ENCODE data around the gene TLK1. TPM values are rescaled to one million over a fixed set of nuclear protein-coding genes. Genes with fewer than 3 reads are reported as not detected.
A peak's percentile ranks its signal among the peaks of the same experiment; 100 is the strongest.

TLK1 gene
- total and polyA plus RNA-seq, 9 of the 15 experiments (the other 6 are each of a cell fraction or from before 2014, with no cell fraction given) = 20.2 to 101 (median 40.5) TPM

GRCh38 chr2:171160956-171161740 lies 455 bp upstream of the TLK1 start (continued):
- TF ChIP-seq CCNT2 (IDR thresholded peaks at IDR 0.05; ENCODE audit: borderline replicate concordance, extremely low read depth, insufficient read length, low read depth, low read length) = peak; percentile 90
- 0 out of 2 replicates have a peak, but pooled peaks have one; percentile 26 for TF ChIP-seq BRD4 (IDR thresholded peaks at IDR 0.05)
- TF ChIP-seq MXI1 (IDR thresholded peaks at IDR 0.05; ENCODE audit: low read depth, low read length) = no peak; the same call in 1 of the 2 replicates
- TF ChIP-seq TOE1 (IDR thresholded peaks at IDR 0.05; ENCODE audit: borderline replicate concordance) = 0 out of 2 replicates have a peak, but pooled peaks have one; percentile 23
- TF ChIP-seq TOE1 (CRISPR knock-in tag; IDR thresholded peaks at IDR 0.05; ENCODE audit: borderline replicate concordance, low read depth) = no peak
- TF ChIP-seq, protein P1, sequence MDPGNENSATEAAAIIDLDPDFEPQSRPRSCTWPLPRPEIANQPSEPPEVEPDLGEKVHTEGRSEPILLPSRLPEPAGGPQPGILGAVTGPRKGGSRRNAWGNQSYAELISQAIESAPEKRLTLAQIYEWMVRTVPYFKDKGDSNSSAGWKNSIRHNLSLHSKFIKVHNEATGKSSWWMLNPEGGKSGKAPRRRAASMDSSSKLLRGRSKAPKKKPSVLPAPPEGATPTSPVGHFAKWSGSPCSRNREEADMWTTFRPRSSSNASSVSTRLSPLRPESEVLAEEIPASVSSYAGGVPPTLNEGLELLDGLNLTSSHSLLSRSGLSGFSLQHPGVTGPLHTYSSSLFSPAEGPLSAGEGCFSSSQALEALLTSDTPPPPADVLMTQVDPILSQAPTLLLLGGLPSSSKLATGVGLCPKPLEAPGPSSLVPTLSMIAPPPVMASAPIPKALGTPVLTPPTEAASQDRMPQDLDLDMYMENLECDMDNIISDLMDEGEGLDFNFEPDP (CRISPR knock-in tag; IDR thresholded peaks at IDR 0.05) = 0 out of 2 replicates have a peak, but pooled peaks have one; percentile 48
- no peak for TF ChIP-seq E2F5 (CRISPR knock-in tag; IDR thresholded peaks at IDR 0.05)
- TF ChIP-seq RBFOX2 (IDR thresholded peaks at IDR 0.05; ENCODE audit: low read depth, low read length) = peak; percentile 7; the same call in 1 of the 2 replicates
- TF ChIP-seq ESRRA (IDR thresholded peaks at IDR 0.05; ENCODE audit: borderline replicate concordance, low read depth) = 0 out of 2 replicates have a peak, but pooled peaks have one; percentile 2
- no peak for TF ChIP-seq RFX7 (CRISPR knock-in tag; IDR thresholded peaks at IDR 0.05)
- TF ChIP-seq HDAC1 (IDR thresholded peaks at IDR 0.05) = peak in 1 of 2 experiments; percentile 63; a peak in 2 of 4 replicates
- TF ChIP-seq POLR3A (IDR thresholded peaks at IDR 0.05; ENCODE audit: borderline replicate concordance, extremely low read depth, insufficient read depth, insufficient read length) = no peak
- no peak for TF ChIP-seq FOXA1 (IDR thresholded peaks at IDR 0.05; ENCODE audit: borderline replicate concordance)
- TF ChIP-seq, protein P2, sequence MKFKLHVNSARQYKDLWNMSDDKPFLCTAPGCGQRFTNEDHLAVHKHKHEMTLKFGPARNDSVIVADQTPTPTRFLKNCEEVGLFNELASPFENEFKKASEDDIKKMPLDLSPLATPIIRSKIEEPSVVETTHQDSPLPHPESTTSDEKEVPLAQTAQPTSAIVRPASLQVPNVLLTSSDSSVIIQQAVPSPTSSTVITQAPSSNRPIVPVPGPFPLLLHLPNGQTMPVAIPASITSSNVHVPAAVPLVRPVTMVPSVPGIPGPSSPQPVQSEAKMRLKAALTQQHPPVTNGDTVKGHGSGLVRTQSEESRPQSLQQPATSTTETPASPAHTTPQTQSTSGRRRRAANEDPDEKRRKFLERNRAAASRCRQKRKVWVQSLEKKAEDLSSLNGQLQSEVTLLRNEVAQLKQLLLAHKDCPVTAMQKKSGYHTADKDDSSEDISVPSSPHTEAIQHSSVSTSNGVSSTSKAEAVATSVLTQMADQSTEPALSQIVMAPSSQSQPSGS (CRISPR knock-in tag; IDR thresholded peaks at IDR 0.05) = no peak
- peak; percentile 71 for TF ChIP-seq HMGN3 (IDR thresholded peaks at IDR 0.05; ENCODE audit: borderline replicate concordance, extremely low read depth, insufficient read length, low read depth, low read length)
- TF ChIP-seq ZC3H11A (IDR thresholded peaks at IDR 0.05; ENCODE audit: low read depth, low read length) = peak; percentile 61; the same call in 1 of the 2 replicates
- TF ChIP-seq TAF9B (IDR thresholded peaks at IDR 0.05; ENCODE audit: partially characterized antibody) = peak; percentile 51
- TF ChIP-seq E2F3 (CRISPR knock-in tag; IDR thresholded peaks at IDR 0.05) = no peak
- TF ChIP-seq TBL1XR1 (IDR thresholded peaks at IDR 0.05; ENCODE audit: low read length in 2 of 2) = peak; percentile 32 to 48; a peak in 1 of 4 replicates
- TF ChIP-seq CXXC5 (CRISPR knock-in tag; IDR thresholded peaks at IDR 0.05) = peak; percentile 73; the same call in 1 of the 2 replicates
- TF ChIP-seq MTA1 (IDR thresholded peaks at IDR 0.05; ENCODE audit: borderline replicate concordance) = 0 out of 2 replicates have a peak, but pooled peaks have one; percentile 41
- TF ChIP-seq CBFA2T3 (IDR thresholded peaks at IDR 0.05) = no peak
- TF ChIP-seq GABPB1 (CRISPR knock-in tag; IDR thresholded peaks at IDR 0.05) = peak; percentile 57; the same call in 1 of the 2 replicates

Measured in K562 (cell line).